ENCODE data around the gene BNC2.

DNA sequence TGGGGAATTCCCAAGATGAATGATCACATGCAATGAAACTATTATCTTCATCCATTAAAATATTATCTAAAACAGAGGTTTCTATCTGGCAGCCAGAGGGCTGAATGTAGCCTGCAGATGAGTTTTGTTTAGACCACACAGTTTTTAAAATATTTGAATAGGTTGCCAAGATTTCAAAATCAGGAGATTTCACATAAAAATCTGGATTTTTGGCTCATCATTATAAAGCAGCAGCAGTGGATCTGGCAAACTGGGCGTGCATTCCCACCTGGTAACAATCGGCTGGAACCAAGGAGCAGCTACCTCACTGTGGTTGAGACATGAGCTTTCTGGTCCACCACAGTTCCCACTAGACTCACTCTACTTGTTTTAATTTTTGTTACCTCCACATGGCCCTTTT, 155.1 kb downstream of the BNC2 start:
- TF ChIP-seq, protein P1, sequence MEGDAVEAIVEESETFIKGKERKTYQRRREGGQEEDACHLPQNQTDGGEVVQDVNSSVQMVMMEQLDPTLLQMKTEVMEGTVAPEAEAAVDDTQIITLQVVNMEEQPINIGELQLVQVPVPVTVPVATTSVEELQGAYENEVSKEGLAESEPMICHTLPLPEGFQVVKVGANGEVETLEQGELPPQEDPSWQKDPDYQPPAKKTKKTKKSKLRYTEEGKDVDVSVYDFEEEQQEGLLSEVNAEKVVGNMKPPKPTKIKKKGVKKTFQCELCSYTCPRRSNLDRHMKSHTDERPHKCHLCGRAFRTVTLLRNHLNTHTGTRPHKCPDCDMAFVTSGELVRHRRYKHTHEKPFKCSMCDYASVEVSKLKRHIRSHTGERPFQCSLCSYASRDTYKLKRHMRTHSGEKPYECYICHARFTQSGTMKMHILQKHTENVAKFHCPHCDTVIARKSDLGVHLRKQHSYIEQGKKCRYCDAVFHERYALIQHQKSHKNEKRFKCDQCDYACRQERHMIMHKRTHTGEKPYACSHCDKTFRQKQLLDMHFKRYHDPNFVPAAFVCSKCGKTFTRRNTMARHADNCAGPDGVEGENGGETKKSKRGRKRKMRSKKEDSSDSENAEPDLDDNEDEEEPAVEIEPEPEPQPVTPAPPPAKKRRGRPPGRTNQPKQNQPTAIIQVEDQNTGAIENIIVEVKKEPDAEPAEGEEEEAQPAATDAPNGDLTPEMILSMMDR (IDR thresholded peaks at IDR 0.05), result no peak
- TF ChIP-seq EZH2 (IDR thresholded peaks at IDR 0.05) (no peak), EZH2phosphoT487 (IDR thresholded peaks at IDR 0.05) (no peak)
